ENCODE results near the gene ZNF575.

DNA sequence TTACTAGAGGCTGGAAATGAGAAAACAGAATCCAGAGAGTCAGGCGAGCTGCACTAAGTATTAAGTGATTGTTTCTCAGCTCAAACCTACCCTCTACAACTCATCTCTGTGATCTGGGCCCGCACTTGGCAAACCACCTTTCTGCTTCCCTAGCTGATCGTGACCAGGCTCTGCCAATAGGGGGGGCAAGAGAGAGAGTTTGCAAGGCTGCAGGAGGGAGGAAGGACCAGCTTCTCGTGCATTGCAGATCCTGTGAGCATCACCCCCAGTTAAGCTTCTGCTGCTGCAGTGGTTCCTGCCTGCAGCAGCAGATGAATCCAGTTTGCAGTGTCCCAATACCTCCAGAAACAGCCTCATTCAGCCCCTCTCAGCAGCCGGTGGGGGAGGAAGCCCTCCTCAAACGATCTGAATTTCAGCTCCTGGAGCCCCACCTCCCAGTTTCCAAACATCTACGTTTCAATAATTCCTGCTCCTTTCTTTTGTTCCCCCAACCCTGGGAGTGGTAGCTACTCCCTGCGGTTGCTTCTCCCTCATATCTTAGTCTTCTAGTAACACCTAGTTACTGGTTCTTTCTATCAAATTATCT is 22.3 kb downstream of the ZNF575 start:
- no peak for TF ChIP-seq POLR2A (IDR thresholded peaks at IDR 0.05)
- TF ChIP-seq CTCF (IDR thresholded peaks at IDR 0.05): peak in 5 of 6 experiments; percentile 41 to 73 (median 63)
